ENCODE results near the gene ARL14EPL.
A peak's percentile ranks its signal among the peaks of the same experiment; 100 is the strongest.

- TF ChIP-seq, protein P1, sequence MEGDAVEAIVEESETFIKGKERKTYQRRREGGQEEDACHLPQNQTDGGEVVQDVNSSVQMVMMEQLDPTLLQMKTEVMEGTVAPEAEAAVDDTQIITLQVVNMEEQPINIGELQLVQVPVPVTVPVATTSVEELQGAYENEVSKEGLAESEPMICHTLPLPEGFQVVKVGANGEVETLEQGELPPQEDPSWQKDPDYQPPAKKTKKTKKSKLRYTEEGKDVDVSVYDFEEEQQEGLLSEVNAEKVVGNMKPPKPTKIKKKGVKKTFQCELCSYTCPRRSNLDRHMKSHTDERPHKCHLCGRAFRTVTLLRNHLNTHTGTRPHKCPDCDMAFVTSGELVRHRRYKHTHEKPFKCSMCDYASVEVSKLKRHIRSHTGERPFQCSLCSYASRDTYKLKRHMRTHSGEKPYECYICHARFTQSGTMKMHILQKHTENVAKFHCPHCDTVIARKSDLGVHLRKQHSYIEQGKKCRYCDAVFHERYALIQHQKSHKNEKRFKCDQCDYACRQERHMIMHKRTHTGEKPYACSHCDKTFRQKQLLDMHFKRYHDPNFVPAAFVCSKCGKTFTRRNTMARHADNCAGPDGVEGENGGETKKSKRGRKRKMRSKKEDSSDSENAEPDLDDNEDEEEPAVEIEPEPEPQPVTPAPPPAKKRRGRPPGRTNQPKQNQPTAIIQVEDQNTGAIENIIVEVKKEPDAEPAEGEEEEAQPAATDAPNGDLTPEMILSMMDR (IDR thresholded peaks at IDR 0.05; ENCODE audit: low read length) = peak; percentile 41; the same call in 1 of the 2 replicates
- TF ChIP-seq EZH2 (IDR thresholded peaks at IDR 0.05; ENCODE audit: borderline replicate concordance, low read length) = no peak
These were observed 5.1 kb downstream of the ARL14EPL start for GRCh38 chr5:116037236-116037822.

Measured in OCI-LY1 (cell line).